Amniotic stem cell (primary cell): ENCODE results near the gene MACROH2A2.
"Not testable (repeated sequence)": the region's sequence is repeated elsewhere in the genome, so short reads cannot be mapped to it uniquely, and the experiment has no call there.

Experiments
- DNase-seq: peaks from one replicate; lab custom pipeline; 2025; lab: John Stamatoyannopoulos, UW

MACROH2A2 gene

DNA sequence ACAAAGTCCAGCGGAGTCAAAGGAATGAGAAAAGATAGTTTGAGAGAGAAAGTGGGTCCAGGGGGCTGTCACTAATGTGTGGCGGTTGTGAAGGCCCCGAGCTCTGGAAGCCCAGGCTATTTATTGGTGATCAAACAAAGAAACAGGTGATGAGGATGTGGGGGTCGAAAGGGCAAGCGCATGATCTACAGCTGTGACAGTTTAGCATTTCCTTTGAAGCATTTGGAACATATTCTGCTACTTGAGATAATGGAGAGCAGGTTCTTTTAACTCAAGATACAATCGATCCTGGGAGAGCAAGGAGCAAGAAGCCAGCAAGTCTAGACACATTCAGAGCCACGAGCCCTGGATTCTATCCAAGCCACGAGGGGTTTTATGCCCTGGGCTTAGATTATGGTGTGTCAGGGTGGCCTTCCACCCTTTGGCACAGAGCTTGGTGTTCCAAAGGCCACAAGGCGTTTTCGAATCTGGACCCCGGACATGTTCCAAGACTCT is 48.5 kb downstream of the MACROH2A2 start:
- not testable (repeated sequence) for DNase-seq

DNA sequence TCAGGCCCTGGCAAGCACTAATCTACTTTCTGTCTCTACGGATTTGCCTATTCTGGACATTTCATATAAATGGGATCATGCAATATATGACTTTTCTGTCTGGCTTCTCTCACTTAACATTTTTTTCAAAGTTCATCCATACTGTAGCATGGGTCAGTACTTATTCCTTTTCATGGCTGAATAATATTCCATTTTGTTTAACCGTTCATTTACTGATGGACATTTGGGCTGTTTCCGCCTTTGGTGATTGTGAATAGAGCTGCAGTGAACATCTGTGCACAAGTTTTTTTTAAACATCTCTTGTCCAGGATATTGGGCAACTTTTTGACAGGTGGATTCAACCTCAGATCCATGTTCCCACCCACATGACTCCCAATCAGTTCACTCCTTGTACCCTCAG is 49.0 kb downstream of the MACROH2A2 start:
- DNase-seq = no peak

DNA sequence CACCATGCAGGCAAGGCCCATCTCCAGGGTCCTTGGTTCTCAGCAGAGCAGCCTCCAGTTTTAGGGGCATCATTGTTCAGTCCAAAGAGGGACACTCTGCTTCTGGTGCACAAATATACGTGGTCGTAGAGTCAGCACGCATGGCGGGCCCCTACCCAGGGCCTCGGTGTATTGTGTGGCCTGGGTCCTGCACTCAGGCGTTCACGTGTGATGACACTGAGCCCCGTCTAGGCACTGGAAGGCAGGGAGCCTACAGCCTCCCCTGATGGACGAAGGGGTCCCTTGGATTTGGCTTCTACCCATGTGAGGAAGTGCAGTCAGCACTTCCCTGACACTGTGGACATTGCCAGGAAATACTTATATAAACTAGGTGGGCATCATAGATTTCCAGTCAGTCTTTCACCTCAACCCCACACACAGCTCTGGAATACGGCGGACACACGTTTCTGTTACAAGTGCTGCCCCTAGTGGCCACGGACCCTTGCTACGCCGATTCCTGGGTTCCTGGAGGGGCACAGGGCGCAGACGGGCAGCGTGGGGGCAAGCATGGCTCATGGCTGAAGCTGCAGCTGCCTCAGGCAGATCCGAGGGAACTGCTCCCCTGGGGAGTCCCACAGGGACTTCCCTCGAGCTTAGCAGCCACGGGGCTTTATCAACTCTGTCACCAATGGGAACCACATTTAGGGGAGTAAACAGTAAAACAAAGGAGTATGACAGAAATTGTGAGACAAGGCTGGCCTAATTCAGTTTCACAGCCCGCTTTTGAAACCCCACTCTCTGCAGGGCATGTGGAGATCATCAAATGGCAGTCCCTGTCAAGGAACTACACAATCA is 54.5 kb downstream of the MACROH2A2 start:
- DNase-seq = no peak

DNA sequence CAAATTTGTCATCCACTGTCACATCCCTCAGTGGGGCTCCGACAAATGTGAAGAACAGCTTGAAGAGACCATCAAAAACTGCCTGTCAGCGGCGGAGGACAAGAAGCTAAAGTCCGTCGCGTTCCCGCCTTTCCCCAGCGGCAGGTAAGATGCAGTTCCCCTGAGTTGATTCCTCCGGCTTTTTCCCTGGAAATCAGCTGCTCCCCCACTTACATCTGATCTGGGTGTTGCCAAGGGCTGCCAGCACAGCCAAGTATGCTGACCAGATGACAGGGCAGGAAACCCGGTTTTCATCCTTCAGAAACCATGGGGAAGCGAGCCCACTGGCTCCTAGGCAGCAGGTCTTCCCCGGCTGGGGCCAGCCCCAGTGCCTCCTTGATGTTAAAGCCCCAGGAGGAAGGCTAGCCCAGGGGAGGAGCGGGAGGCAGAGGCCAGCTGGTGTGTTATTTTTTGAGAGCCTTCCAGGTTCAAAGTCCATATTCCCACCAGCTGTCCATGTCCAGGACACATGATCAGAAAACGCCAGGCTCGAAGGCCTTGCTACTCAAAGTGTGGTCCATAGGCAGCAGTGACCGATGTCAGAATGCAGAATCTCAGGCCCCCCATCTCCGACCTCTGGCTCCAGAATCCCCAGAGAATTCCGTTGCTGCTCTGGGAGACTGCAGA is 56.6 kb downstream of the MACROH2A2 start:
- DNase-seq = no peak

DNA sequence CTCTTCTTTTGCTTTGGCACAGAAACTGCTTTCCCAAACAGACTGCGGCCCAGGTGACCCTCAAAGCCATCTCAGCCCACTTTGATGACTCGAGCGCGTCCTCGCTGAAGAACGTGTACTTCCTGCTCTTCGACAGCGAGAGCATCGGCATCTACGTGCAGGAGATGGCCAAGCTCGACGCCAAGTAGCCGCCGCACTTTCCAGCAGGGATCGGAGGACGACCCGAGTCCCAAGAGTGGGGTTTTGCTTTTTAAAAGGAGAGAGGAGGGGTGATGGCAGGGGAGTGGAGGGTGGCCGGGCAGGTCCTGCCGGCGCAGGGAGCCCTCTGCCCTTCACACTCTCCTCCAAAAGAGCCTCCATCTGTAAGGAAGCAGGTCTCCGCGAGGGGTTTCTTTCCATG is 58.9 kb downstream of the MACROH2A2 start:
- no peak for DNase-seq

DNA sequence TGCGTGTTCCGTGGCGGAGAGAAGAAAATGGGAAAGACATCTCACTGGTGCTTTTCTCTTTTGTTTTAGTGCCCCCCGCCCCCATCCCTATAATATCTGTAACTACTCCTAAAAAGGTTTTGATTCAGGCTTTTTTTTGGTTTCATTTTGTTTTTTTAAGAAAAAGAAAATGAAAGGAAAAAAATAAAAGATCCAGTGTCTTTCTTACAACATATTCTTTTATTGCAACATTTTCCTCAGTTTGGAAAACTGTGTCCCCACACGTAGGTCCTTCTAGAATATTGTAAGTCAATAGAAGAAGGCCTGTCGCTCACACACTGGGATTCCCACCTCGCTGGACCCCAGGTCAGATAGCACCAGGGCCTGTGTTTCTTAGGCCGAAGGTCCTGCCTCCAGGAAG is 59.4 kb downstream of the MACROH2A2 start:
- no peak for DNase-seq

DNA sequence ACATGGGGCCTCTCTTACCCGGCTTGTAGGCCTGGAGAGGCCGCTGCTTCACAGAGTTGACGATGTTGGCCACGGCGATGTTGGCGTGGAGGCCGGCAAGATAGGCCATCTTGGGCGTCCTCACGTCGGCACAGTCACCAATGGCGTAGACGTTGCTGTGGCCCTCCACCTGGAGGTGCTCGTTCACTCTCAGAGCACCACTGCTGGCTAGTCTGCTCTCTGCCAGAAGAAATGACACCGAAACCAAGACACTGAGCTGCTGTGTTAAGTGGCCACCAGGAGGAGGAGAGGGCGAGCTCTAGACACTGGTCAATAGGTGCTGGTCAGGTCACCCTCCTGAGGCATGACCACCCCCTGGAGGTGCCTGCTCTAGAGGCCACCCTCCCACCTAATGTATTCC is 62.3 kb downstream of the MACROH2A2 start:
- DNase-seq = no peak

DNA sequence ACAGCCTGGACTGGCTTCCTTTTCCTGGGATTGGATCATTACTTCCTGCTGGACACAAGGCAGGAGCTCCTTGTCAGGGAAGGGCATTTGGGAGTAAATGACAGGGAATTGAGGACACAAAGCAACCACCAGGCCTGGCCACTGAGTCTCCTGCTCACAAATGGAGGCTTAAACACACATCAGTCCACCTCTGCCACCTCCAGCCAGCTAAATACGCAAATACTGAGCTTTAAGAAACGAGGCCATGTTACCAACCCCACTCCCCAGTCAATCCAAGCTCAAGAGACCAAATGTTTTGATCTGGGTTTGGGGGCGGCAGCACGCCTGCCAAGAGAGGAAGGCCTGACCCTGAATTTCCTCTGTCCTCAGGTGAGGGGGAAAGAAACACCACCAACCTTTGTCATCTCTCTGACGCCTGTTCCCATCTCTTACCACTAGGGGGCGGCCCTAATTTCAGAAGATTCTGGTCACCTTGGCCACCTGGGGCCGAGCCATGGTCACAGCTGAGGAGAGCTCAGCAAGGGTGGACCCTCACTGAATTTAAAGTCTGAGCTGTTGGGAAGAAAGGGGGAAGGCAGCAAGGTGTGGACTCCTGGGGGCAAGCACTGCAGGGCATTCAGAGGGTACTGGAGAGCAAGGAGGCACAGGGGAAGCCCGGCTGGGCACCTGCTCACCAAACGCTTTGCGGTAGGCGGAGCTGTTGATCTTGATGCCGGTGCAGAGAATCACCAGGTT is 63.5 kb downstream of the MACROH2A2 start:
- DNase-seq = no peak

DNA sequence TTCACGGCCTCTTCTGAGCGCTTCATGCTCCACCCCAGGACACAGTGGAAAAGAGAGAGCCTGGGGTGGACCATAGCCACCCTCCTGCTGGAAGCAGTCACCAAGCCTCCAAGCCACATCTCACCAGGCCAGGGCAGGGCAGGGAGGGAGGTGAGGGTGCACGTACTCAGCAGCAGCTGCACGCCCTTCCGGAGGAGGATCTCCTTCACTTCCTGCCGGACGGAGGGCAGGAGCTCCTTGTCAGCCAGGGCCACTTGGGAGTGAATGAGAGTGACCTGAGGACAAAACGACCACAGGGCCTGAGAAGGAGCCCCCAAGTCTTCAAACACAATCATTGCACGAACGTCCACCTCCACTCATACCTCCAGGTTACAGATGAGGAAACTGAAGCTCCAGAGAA is 65.0 kb downstream of the MACROH2A2 start:
- DNase-seq = no peak

DNA sequence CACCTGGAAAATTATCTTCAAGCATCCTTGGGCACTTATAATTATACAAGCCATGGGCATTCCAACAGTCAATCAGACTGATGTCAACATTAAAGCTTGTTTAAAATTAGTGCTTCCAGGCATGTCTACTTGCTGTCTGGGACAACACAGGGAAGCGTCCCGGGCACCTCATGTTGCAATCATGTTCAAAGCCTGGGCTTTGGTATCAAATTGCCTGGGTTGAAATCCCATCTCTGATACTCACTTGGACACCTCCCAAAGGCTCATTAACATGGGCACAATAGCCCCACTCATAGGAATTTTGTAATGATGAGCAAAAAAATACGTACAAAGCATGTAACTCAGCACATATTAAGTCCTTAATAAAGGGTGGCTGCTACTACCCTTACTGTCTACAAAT is 65.5 kb downstream of the MACROH2A2 start:
- no peak for DNase-seq

DNA sequence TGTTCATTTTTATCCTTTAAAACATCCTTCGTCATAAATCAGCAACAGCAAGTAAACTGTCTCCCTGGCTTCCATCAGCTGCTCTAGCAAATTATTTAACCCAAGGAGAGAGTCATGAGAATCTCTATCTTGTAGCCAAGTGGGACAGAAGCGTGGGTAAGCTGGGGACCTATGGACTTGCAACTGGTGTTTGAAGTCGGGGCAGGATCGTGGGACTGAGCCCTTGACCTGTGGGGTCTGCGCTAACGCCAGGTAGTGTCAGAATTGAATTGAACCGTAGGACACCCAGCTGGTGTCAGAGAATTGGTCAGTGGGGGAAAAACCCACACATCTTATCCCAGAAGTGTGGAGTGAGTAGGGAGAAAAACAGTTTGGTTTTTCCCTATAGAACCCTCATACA is 66.6 kb downstream of the MACROH2A2 start:
- no peak for DNase-seq

DNA sequence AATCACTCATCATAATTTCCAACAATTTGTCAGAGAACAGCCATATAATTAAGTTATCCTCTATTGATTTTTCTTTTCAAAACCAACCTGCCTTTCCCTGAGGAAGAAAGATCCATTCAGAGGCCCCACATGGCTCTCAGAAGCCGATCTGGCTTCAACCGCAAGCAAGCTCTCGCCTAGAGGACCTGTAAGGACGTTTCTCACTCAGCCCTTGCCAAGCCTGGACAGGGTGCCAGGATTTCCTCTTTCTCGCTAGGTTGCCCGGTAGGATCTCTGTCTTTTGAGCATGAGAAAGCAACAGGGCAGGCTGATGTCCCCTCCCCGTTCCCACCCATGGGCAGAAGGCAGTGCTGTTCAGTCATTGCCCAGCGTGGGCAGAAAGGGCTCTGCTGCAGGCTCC is 67.0 kb downstream of the MACROH2A2 start:
- DNase-seq = no peak

DNA sequence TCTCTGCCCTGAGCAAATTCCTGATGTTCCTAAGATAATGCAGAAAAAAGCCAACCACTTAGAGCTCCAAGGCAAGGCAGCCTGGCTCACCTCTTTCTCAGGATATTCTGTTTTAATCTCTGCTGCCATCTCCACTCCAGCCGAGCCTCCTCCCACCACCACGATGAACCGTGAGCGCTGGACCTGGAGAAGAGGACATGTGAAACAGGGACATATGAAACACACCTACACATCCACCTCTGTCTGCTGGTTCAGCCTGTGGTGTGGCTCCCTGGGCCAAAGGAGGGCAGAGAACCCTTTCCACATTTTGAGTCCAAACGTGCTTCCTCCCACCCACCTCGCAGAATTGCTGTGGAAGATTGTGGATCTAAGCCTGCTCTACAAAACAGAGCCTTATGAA is 67.8 kb downstream of the MACROH2A2 start:
- DNase-seq = no peak

DNA sequence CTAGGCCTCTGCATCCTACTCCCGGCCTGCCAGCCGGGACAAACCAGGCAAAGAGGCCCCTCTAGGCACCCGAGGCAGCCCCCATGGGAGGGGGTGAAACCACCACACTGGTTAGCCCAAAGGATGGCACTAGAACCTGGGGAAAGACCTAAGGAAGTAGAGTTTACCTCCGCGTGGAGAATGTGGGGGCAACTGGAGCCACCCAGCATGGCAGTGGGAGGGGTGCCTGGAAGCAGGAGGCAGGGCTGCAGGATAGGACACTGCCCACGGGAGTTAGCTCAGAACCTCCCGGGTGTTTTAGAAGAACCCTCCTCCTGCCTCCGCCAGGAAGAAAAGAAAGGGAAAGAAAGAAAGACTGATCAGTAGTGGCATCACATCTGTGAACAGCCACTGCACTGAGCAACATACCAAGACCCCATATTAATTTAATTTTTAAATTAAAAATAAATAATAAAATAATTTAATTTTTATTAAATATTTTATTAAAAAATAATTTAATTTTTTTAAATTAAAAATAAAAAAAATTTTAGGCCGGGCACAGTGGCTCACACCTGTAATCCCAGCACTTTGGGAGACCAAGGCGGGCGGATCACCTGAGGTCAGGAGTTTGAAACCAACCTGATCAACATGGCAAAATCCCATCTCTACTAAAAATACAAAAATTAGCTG is 68.8 kb downstream of the MACROH2A2 start:
- DNase-seq = no peak

DNA sequence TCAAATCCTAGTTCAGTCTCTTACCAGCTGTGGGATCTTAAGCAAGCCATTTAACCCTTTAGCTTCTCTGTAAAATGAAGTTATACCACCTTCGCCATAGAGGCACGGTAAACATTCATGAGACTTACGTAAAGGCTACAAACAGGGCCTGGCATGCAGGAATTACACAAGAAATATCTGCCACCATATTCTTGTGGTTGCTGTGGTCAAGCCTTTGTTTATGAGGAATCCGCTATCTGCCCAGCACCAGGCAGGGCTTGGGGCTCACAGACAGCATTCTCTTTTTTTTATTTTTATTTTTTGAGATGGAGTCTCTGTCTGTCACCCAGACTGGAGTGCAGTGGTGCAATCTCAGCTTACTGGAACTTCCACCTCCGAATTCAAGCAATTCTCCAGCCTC is 70.1 kb downstream of the MACROH2A2 start:
- no peak for DNase-seq

DNA sequence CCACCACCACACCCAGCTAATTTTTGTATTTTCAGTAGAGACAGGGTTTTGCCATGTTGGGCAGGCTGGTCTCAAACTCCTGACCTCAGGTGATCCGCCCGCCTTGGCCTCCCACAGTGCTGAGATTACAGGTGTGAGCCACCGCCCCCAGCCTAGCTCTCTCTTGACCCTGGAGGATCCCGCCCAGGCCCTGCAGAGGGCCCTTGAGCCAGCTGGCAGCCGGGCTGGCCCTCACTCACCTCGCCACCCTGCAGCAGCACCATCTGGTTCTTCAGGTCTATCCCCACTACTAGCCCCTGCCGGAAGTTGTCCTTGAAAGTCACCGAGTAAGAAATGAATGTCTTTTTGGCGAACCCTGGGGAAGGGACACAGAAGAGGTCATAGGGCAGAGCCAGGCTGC is 70.5 kb downstream of the MACROH2A2 start:
- not testable (repeated sequence) for DNase-seq

DNA sequence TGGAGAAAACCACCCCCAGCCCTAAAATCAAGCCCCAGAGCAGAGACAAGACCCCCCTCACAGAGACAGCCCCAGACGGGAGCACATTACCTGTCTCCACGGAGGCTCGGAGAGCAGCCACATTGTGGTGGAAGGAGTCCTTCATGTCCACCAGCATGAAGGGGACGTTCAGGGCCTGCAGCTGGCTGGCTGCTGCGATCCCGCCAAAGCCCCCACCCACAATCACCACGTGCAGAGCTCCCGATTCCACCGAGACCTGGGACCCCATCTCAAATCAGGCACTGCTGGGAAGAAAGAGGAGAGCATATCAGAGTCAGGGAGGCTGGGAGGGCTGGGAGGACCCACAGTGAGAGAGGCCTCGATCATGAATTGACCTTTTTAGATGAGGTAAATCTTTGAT is 71.2 kb downstream of the MACROH2A2 start:
- no peak for DNase-seq

DNA sequence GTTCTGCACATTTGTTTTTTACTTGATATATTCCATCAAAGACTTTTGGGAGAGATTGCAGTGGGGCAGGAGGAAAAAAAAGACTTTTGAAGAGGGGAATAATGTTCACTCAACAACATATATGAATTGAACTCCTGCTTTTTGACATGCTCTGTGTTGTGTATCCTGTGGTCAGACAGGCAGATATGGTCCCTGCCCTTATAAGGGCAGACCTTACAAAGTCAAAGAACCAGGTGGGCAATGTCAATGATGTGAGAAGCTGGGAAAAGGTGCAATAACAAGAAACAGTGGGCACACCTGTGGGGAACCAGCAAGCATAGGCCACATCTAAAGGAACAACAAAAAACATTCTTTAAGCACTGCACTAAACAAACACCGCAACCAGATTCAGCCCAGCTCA is 71.8 kb downstream of the MACROH2A2 start:
- no peak for DNase-seq

DNA sequence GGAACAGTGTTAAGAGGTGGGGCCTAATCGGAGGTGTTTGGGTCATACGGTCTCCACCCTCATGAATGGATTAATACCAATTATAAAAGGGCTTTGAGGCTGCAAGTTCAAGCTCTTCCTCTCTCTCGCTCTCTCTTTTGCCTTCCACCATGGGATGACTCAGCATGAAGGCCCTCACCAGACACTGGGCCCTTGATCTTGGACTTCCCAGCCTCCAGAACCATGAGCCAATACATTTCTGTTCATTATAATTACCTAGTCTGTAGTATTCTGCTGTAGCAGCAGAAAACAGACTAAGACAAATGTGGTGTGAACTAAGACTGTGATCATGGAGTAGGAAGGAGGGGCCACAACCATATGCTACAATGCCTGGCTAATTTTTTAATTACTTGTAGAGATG is 72.3 kb downstream of the MACROH2A2 start:
- DNase-seq = no peak

DNA sequence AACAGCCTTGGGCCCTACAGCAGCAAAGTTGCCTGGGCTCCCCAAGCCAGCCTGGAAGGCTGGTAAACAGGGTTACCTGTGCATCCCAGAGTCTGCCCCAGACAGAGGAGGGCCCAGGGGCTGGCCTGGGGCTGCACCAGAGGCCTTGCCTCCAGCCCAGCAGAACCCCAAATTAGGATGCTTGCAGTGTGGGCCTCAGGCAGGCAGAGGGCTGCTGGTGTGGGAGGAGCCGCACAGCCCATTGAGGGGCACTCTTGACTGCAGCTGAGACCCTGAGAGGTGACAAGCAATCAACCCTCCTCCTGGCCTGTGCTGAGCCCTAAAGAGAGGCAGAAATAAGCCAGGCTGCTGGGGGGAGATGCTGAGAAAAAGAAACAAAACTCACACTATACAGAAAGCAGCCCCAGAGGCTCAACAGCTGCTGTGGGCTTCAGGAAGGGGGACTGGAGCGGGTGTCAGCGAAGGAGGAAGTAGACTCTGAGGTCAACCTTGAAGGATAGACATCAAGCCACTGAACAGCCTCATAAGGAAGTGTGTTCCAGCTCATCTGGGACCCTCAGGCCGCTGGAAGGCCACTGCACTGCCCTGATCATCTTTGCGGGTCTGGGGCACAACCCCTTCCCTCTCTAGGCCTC is 73.4 kb downstream of the MACROH2A2 start:
- DNase-seq = no peak

DNA sequence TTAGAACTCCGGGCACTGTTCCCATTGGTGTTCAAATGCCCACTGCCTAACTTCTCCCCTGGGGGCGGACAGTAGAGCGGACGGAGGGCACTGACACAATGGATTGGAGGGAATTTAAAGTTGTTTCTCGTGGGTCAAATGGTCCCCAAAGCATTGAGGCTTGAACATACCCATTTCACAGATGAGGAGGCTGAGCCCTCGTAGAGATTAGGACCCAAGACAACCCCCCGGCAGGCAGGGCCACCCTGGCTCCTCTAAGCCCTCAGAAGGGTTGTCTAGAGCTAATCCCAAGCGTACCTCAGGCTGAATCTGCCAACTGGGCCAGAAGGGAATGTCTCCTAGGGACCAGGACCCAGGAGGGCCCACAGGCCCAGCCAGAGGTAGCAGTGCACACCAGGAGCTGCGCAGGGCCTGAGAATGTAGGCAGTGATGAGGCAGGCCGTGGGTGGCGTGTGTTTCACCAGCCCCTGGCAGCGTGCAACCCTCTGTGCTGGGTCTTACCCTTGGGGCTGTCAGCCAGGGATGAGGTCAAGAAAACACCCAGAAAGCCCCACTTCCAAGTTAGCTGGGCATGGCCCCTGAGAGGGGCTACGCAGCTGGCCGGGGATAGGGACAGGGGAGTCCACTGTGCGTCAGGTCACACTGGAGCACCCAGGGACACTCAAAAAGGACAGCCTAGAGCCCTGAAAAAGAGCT is 74.2 kb downstream of the MACROH2A2 start:
- DNase-seq = no peak
